ENCODE results near the gene PNPLA1.

The PNPLA1 gene

GRCh38 chr6:36232172-36232571 lies 37.7 kb upstream of the PNPLA1 start:
- Histone ChIP-seq H2BK5ac (ENCODE audit: low read length) (no peak overlapping the region), H2BK120ac (ENCODE audit: low read depth, low read length) (no peak overlapping the region), H3K4ac (ENCODE audit: low read depth, low read length) (no peak overlapping the region), H3K56ac (ENCODE audit: low read length) (no peak overlapping the region), H3K9ac (ENCODE audit: low read length) (no peak overlapping the region), H3K36me3 (ENCODE audit: control insufficient read depth, insufficient read depth, low read length) (peaks cover 20% of the 10 kb centered on the region), H4K8ac (ENCODE audit: low read depth, low read length) (no peak overlapping the region), H4K5ac (ENCODE audit: low read length) (no peak overlapping the region), H3K79me2 (ENCODE audit: control insufficient read depth, insufficient read depth, low read length) (no peaks in the 10 kb centered on the region), H3K23ac (ENCODE audit: low read length) (no peak overlapping the region), H2AK5ac (ENCODE audit: low read length) (no peak overlapping the region), H3K27ac (ENCODE audit: low read depth, low read length) (no peak overlapping the region), H3K4me1 (ENCODE audit: control insufficient read depth, low read depth, low read length) (no peaks in the 10 kb centered on the region), H3K4me3 (ENCODE audit: low read length) (no peak overlapping the region), H3K27me3 (ENCODE audit: insufficient read depth, low read length, poor library complexity) (no peaks in the 10 kb centered on the region), H3K4me2 (ENCODE audit: low read length) (no peak overlapping the region), H3K18ac (ENCODE audit: low read length) (no peak overlapping the region), H3K79me1 (ENCODE audit: low read length) (no peaks in the 10 kb centered on the region), H2BK15ac (replicated peaks; ENCODE audit: low read depth) (no peak overlapping the region)
- no peak for DNase-seq
- no CpG with 5 or more reads among the region's 4 CpGs for WGBS (ENCODE audit: extremely low coverage, insufficient coverage, low lambda C conversion rate)

GRCh38 chr6:36235309-36235708 lies 34.6 kb upstream of the PNPLA1 start:
- DNase-seq = peak; percentile 34
- H3K79me2 ChIP-seq (ENCODE audit: control insufficient read depth, insufficient read depth, low read length) = no peaks in the 10 kb centered on the region
- no peak overlapping the region for H2BK5ac ChIP-seq (ENCODE audit: low read length)
- H3K27me3 ChIP-seq (ENCODE audit: insufficient read depth, low read length, poor library complexity) = no peaks in the 10 kb centered on the region
- no CpG with 5 or more reads among the region's 3 CpGs for WGBS (ENCODE audit: extremely low coverage, insufficient coverage, low lambda C conversion rate)
- no peaks in the 10 kb centered on the region for H3K4me1 ChIP-seq (ENCODE audit: control insufficient read depth, low read depth, low read length)
- no peak overlapping the region for H2BK120ac ChIP-seq (ENCODE audit: low read depth, low read length)
- H3K4me3 ChIP-seq (ENCODE audit: low read length) = no peak overlapping the region
- no peak overlapping the region for H3K56ac ChIP-seq (ENCODE audit: low read length)
- no peak overlapping the region for H4K5ac ChIP-seq (ENCODE audit: low read length)
- no peak overlapping the region for H3K4ac ChIP-seq (ENCODE audit: low read depth, low read length)
- H2BK15ac ChIP-seq (replicated peaks; ENCODE audit: low read depth) = no peak overlapping the region
- H4K8ac ChIP-seq (ENCODE audit: low read depth, low read length) = no peak overlapping the region
- peaks cover 8% of the 10 kb centered on the region for H3K36me3 ChIP-seq (ENCODE audit: control insufficient read depth, insufficient read depth, low read length)
- H3K27ac ChIP-seq (ENCODE audit: low read depth, low read length) = no peak overlapping the region
- H3K79me1 ChIP-seq (ENCODE audit: low read length) = no peaks in the 10 kb centered on the region
- H2AK5ac ChIP-seq (ENCODE audit: low read length) = no peak overlapping the region
- H3K18ac ChIP-seq (ENCODE audit: low read length) = no peak overlapping the region
- H3K9ac ChIP-seq (ENCODE audit: low read length) = no peak overlapping the region
- no peak overlapping the region for H3K4me2 ChIP-seq (ENCODE audit: low read length)
- no peak overlapping the region for H3K23ac ChIP-seq (ENCODE audit: low read length)

- Histone ChIP-seq H3K4me2 (ENCODE audit: low read length) (no peak overlapping the region), H3K23ac (ENCODE audit: low read length) (no peak overlapping the region), H2BK5ac (ENCODE audit: low read length) (no peak overlapping the region), H2BK15ac (replicated peaks; ENCODE audit: low read depth) (no peak overlapping the region), H3K4ac (ENCODE audit: low read depth, low read length) (no peak overlapping the region), H3K56ac (ENCODE audit: low read length) (no peak overlapping the region), H3K9ac (ENCODE audit: low read length) (no peak overlapping the region), H4K5ac (ENCODE audit: low read length) (no peak overlapping the region), H3K27me3 (ENCODE audit: insufficient read depth, low read length, poor library complexity) (no peaks in the 10 kb centered on the region), H3K79me1 (ENCODE audit: low read length) (no peaks in the 10 kb centered on the region), H2AK5ac (ENCODE audit: low read length) (no peak overlapping the region), H3K36me3 (ENCODE audit: control insufficient read depth, insufficient read depth, low read length) (peaks cover 5% of the 10 kb centered on the region), H3K27ac (ENCODE audit: low read depth, low read length) (no peak overlapping the region), H4K8ac (ENCODE audit: low read depth, low read length) (no peak overlapping the region), H3K79me2 (ENCODE audit: control insufficient read depth, insufficient read depth, low read length) (no peaks in the 10 kb centered on the region), H2BK120ac (ENCODE audit: low read depth, low read length) (no peak overlapping the region), H3K18ac (ENCODE audit: low read length) (no peak overlapping the region), H3K4me3 (ENCODE audit: low read length) (no peak overlapping the region), H3K4me1 (ENCODE audit: control insufficient read depth, low read depth, low read length) (no peaks in the 10 kb centered on the region)
- DNase-seq = no peak
- no CpG with 5 or more reads among the region's 17 CpGs for WGBS (ENCODE audit: extremely low coverage, insufficient coverage, low lambda C conversion rate)
Measured at GRCh38 chr6:36235862-36236261, 34.0 kb upstream of the PNPLA1 start.

DNA sequence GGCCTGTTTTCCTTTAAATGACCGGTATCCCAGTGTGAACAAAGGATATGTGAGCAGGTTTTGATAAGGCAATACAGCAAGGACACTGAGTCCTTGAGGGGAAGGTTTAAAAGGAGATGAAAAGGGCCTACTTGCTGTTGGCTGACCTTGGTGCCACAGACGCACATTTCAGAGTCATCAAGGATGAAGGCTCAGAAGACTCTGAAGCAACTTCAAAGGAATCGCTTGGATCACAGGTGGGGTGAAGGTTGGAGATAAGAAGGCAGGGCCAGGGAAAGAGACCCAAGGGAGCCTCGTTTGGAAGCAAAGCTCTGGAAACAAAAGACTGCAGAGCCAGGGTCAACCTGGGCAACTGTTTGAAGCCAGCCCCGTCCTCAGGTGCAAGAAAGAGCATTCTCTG lies 30.1 kb upstream of the PNPLA1 start:
- Histone ChIP-seq H3K4me1 (ENCODE audit: control insufficient read depth, low read depth, low read length) (peaks cover 9% of the 10 kb centered on the region), H3K4me3 (ENCODE audit: low read length) (no peak overlapping the region), H3K18ac (ENCODE audit: low read length) (no peak overlapping the region), H3K23ac (ENCODE audit: low read length) (no peak overlapping the region), H3K79me1 (ENCODE audit: low read length) (no peaks in the 10 kb centered on the region), H3K9ac (ENCODE audit: low read length) (no peak overlapping the region), H3K56ac (ENCODE audit: low read length) (no peak overlapping the region), H3K79me2 (ENCODE audit: control insufficient read depth, insufficient read depth, low read length) (no peaks in the 10 kb centered on the region), H3K4ac (ENCODE audit: low read depth, low read length) (no peak overlapping the region), H2BK120ac (ENCODE audit: low read depth, low read length) (no peak overlapping the region), H2AK5ac (ENCODE audit: low read length) (no peak overlapping the region), H3K27me3 (ENCODE audit: insufficient read depth, low read length, poor library complexity) (no peaks in the 10 kb centered on the region), H2BK5ac (ENCODE audit: low read length) (no peak overlapping the region), H4K5ac (ENCODE audit: low read length) (no peak overlapping the region), H3K36me3 (ENCODE audit: control insufficient read depth, insufficient read depth, low read length) (no peaks in the 10 kb centered on the region), H4K8ac (ENCODE audit: low read depth, low read length) (no peak overlapping the region), H3K4me2 (ENCODE audit: low read length) (no peak overlapping the region), H2BK15ac (replicated peaks; ENCODE audit: low read depth) (no peak overlapping the region), H3K27ac (ENCODE audit: low read depth, low read length) (no peak overlapping the region)
- no peak for DNase-seq
- no CpG with 5 or more reads among the region's 5 CpGs for WGBS (ENCODE audit: extremely low coverage, insufficient coverage, low lambda C conversion rate)

DNA sequence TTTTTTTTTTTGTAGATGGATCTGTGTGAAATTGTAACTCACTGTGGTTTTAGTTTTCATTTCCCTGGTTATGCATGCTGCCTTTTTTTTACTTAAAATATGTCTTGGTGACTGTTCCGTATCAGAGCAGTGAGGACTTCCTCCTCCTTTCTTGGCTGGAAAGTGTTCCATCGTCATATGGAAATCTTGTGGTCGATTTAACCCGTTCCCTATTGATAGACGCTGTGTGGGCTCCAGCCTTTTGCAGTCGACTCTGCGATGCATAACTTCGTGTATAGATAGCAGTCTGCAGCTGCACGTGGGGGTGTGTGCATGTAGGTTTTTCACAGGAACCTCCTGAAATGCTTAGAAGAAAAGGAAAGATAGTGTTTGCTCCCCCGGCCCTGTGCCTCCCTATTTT lies 28.1 kb upstream of the PNPLA1 start:
- Histone ChIP-seq H3K36me3 (ENCODE audit: control insufficient read depth, insufficient read depth, low read length) (no peaks in the 10 kb centered on the region), H2BK120ac (ENCODE audit: low read depth, low read length) (no peak overlapping the region), H2AK5ac (ENCODE audit: low read length) (no peak overlapping the region), H3K27ac (ENCODE audit: low read depth, low read length) (no peak overlapping the region), H3K27me3 (ENCODE audit: insufficient read depth, low read length, poor library complexity) (no peaks in the 10 kb centered on the region), H3K9ac (ENCODE audit: low read length) (no peak overlapping the region), H3K4me2 (ENCODE audit: low read length) (no peak overlapping the region), H3K79me1 (ENCODE audit: low read length) (no peaks in the 10 kb centered on the region), H3K4me1 (ENCODE audit: control insufficient read depth, low read depth, low read length) (peaks cover 13% of the 10 kb centered on the region), H2BK15ac (replicated peaks; ENCODE audit: low read depth) (no peak overlapping the region), H3K79me2 (ENCODE audit: control insufficient read depth, insufficient read depth, low read length) (no peaks in the 10 kb centered on the region), H4K8ac (ENCODE audit: low read depth, low read length) (no peak overlapping the region), H4K5ac (ENCODE audit: low read length) (no peak overlapping the region), H3K4me3 (ENCODE audit: low read length) (no peak overlapping the region), H3K56ac (ENCODE audit: low read length) (no peak overlapping the region), H3K4ac (ENCODE audit: low read depth, low read length) (no peak overlapping the region), H3K23ac (ENCODE audit: low read length) (no peak overlapping the region), H2BK5ac (ENCODE audit: low read length) (no peak overlapping the region), H3K18ac (ENCODE audit: low read length) (no peak overlapping the region)
- WGBS (ENCODE audit: extremely low coverage, insufficient coverage, low lambda C conversion rate) = no CpG with 5 or more reads among the region's 10 CpGs
- no peak for DNase-seq

- Histone ChIP-seq H3K27ac (ENCODE audit: low read depth, low read length) (no peak overlapping the region), H3K4ac (ENCODE audit: low read depth, low read length) (no peak overlapping the region), H3K4me3 (ENCODE audit: low read length) (no peak overlapping the region), H2BK15ac (replicated peaks; ENCODE audit: low read depth) (no peak overlapping the region), H4K8ac (ENCODE audit: low read depth, low read length) (no peak overlapping the region), H4K5ac (ENCODE audit: low read length) (no peak overlapping the region), H3K56ac (ENCODE audit: low read length) (no peak overlapping the region), H3K79me2 (ENCODE audit: control insufficient read depth, insufficient read depth, low read length) (no peaks in the 10 kb centered on the region), H3K27me3 (ENCODE audit: insufficient read depth, low read length, poor library complexity) (no peaks in the 10 kb centered on the region), H3K79me1 (ENCODE audit: low read length) (no peaks in the 10 kb centered on the region), H3K23ac (ENCODE audit: low read length) (no peak overlapping the region), H2BK5ac (ENCODE audit: low read length) (no peak overlapping the region), H3K4me2 (ENCODE audit: low read length) (no peak overlapping the region), H3K4me1 (ENCODE audit: control insufficient read depth, low read depth, low read length) (peaks cover 13% of the 10 kb centered on the region), H2AK5ac (ENCODE audit: low read length) (no peak overlapping the region), H2BK120ac (ENCODE audit: low read depth, low read length) (no peak overlapping the region), H3K18ac (ENCODE audit: low read length) (no peak overlapping the region), H3K9ac (ENCODE audit: low read length) (no peak overlapping the region), H3K36me3 (ENCODE audit: control insufficient read depth, insufficient read depth, low read length) (no peaks in the 10 kb centered on the region)
- no peak for DNase-seq
- no CpG with 5 or more reads among the region's 5 CpGs for WGBS (ENCODE audit: extremely low coverage, insufficient coverage, low lambda C conversion rate)
Measured at GRCh38 chr6:36242161-36242560, 27.7 kb upstream of the PNPLA1 start.

Measured in mesendoderm (in vitro differentiated cells).